Kidney epithelial cell (primary cell): ENCODE measurements around the gene GRIP1. TPM values are rescaled to one million over a fixed set of nuclear protein-coding genes. Genes with fewer than 3 reads are reported as not detected.

Source experiments
- DNase-seq: peaks from one replicate; pipeline ENCODE4 v3.0.0-alpha.2; 2010; ENCODE audit warnings: low read depth
- H3K27me3 ChIP-seq: 2 replicates; pipeline ENCODE4 v1.6.0; 2011; ENCODE audit warnings: low read length; ENCODE audit not compliant: control insufficient read depth, insufficient read depth
- H3K36me3 ChIP-seq: 2 replicates; pipeline ENCODE4 v1.5.1; 2011; ENCODE audit warnings: low read length; ENCODE audit not compliant: control insufficient read depth, insufficient read depth
- H3K4me3 ChIP-seq: 2 replicates; pipeline ENCODE4 v1.5.1; 2011; ENCODE audit warnings: low read depth, mild to moderate bottlenecking, control low read depth, low read length
- CTCF ChIP-seq: IDR thresholded peaks from 2 replicates; pipeline ENCODE4 v1.5.1; 2011; ENCODE audit warnings: mild to moderate bottlenecking, moderate library complexity, low read length, control low read depth, inconsistent platforms; ENCODE audit not compliant: insufficient read depth, poor library complexity, severe bottlenecking
- total RNA-seq: library from RNA; depleted of rRNA; stranded (reverse); fragments of >200 nt; gene quantifications from 2 replicates; pipeline ENCODE4 v1.2.3, GENCODE V29; 2015

Gene GRIP1
- total RNA-seq, 1 donor from 2014 or later: 4.2 TPM

GRCh38 chr12:66607147-66607546, 71.7 kb downstream of the GRIP1 start:
- H3K36me3 ChIP-seq: no peaks in the 10 kb centered on the region
- no peak overlapping the region for H3K4me3 ChIP-seq
- no peak for TF ChIP-seq CTCF
- DNase-seq: no peak
- H3K27me3 ChIP-seq: no peaks in the 10 kb centered on the region

GRCh38 chr12:66605293-66605692, 73.6 kb downstream of the GRIP1 start:
- H3K4me3 ChIP-seq: no peak overlapping the region
- no peak for DNase-seq
- H3K27me3 ChIP-seq: no peaks in the 10 kb centered on the region
- no peak for TF ChIP-seq CTCF
- no peaks in the 10 kb centered on the region for H3K36me3 ChIP-seq

GRCh38 chr12:66603981-66604479, 74.8 kb downstream of the GRIP1 start:
- TF ChIP-seq CTCF: no peak
- Histone ChIP-seq H3K27me3 (no peaks in the 10 kb centered on the region), H3K4me3 (no peak overlapping the region), H3K36me3 (no peaks in the 10 kb centered on the region)
- DNase-seq: no peak

- no peaks in the 10 kb centered on the region for H3K27me3 ChIP-seq
- no peak for TF ChIP-seq CTCF
- no peaks in the 10 kb centered on the region for H3K36me3 ChIP-seq
- no peak overlapping the region for H3K4me3 ChIP-seq
- no peak for DNase-seq
These were observed 75.4 kb downstream of the GRIP1 start for GRCh38 chr12:66603461-66603860.

- no peak for DNase-seq
- Histone ChIP-seq H3K4me3 (no peak overlapping the region), H3K36me3 (no peaks in the 10 kb centered on the region), H3K27me3 (no peaks in the 10 kb centered on the region)
- TF ChIP-seq CTCF: no peak
These were observed 76.3 kb downstream of the GRIP1 start for GRCh38 chr12:66602483-66603143.

GRCh38 chr12:66600903-66601302, 78.0 kb downstream of the GRIP1 start:
- no peak overlapping the region for H3K4me3 ChIP-seq
- no peak for TF ChIP-seq CTCF
- no peaks in the 10 kb centered on the region for H3K27me3 ChIP-seq
- no peaks in the 10 kb centered on the region for H3K36me3 ChIP-seq
- no peak for DNase-seq
